Stimulated activated CD4-positive, alpha-beta T cell treated with anti-CD3 and anti-CD28 coated beads, Interleukin-12 subunit alpha, Interleukin-12 subunit beta, amount 100 ng/mL, for 24 hours (primary cell): ENCODE measurements around the gene EPHB2.

Experiments
- DNase-seq, 2 experiments: peaks; one replicate each; pipeline ENCODE4 v3.0.0-alpha.2; 2020; ENCODE audit warnings: low read depth in 2 of 2

EPHB2 gene

DNA sequence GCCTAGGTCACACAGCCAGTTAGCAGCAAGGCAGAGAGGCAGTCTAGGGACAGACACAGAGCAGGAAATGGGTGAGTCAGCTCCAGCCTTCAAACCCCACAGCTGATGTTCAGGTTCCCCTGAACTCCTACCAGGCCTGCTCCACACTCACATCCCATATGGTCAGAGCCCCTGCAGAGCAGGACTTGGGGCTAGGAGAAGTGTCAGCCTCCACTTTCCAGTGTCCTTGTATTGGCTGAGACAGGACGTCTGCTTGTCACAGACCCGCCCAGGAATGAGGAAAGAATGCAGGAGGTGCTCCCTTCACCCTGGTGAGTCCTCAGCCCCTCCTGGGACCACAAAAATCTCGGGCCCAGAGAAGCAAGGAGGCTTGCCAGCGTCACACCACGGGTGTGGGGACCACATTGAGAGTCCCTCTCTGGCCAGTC, 169.5 kb downstream of the EPHB2 start:
- no peak for DNase-seq

DNA sequence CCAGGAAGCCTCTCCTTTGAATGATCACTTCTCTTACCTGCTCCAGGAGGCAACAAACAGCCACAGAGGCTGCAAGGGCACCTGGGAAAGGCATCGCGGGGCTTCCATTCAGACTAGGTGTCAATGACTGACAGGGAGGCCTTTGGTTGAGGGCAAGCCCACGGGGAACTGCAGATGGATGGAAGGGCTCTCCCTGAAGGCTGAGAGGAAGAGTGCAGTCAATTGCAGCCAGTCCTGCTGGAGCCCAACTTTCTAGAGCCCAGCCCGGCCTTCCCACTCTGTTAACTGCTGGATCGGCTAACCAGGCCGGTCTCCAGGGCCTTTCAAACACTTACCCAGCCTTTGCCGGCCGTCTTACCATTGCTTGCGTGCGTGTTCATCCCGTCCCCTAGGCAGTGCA, 172.8 kb downstream of the EPHB2 start:
- no peak for DNase-seq

DNA sequence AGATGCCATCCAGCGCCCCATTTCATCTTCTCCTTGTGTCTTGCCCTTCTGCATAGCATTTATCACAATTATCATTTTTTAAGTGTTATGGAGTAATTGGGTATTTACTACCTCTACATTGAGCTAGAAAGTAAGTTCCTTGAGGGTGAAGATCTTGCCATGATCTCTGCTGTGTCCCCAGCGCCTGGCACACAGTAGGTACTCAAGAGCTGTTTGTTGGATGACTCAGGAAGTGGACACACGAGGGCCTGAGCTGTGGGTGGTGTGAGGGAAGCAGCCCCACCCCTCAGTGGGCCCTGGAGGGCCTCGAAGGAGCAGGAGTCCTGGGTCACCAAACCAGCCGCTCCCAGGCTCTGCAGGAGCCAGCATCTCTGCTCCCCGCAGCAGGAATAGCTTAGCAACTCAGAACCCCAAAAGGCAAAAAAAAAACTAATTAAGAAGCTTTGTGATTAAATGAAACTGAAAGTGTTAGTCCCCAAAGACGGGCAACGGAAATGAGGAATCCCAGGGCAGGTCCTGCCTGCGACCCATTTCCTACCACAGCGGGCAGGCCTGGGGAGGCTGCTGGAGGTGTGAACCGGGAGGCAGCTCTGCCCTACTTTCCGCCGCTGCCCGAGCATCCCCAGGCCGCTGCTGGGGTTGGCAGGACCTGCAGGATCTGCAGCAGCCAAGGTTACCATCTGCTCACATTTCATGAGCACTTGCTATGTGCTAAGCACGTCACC, 174.3 kb downstream of the EPHB2 start:
- no peak for DNase-seq

DNA sequence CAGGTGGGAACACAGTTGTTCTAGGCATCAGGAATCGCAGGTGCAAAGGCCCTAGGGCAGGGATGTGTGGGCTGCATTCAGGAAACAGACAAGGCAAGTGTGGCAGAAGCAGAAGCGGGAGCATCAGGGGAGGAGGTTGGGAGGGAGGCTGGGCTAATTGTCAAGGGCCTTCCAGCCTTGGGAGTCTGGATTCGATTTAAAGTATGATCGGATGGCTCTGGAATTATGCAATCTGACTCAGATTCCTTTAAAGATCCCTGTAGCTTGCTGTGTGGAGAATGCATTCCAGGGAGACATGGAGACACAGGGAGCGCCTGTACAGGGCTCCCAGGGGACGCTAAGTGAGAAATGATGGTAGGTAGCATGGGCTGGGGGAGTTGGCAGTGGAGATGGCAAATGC, 175.6 kb downstream of the EPHB2 start:
- DNase-seq = no peak

DNA sequence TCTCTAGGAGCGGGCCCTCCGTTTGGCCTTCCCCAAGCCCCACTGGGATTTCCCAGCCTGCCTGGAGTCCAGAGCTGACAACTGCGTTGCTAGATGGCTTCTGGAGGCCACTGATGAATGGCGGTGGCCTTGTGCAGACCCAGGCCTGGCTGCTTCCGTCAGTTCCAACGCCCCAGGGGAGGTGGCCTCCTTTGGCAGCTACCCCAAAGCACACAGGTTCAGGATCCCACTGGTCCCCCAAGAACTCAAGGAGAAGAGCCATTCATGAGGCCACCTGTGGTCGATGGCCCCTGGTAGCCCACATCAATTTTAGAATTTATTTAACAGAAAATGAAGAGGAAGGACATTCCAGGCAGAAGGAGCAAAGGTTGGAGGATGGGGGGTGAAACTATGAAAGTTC, 176.9 kb downstream of the EPHB2 start:
- DNase-seq = no peak

DNA sequence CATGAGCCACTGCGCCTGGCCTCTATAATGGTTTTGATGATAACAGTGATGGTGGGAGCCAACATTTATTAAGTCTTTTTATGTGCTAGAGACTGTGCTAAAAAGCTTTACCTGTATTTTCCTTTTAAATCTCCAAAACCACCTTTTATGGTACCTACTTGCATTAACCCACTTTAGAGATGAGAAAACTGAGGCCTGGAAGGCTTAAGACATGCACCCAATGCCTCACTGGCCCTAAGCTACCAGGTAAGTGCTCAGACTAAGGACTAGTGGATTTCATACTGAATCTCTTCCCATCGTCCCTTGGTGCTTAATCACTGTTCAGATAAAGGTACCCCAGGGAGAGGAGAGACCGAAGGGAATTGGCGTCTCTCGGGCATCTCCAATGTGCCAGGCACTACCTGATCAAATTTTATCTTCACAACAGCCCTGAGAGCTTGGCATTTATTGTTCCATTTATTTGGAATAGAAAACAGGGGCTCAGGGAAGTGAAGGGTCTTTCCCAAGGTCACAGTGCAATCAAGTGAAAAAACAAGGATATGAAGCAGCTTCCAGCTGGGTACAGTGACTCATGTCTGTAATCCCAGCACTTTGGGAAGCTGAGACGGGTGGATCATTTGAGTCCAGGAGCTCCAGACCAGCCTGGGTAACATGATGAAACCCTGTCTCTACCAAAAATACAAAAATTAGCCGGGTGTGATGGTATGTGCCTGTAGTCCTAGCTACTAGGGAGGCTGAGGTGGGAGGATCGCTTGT, 177.9 kb downstream of the EPHB2 start:
- DNase-seq = no peak

DNA sequence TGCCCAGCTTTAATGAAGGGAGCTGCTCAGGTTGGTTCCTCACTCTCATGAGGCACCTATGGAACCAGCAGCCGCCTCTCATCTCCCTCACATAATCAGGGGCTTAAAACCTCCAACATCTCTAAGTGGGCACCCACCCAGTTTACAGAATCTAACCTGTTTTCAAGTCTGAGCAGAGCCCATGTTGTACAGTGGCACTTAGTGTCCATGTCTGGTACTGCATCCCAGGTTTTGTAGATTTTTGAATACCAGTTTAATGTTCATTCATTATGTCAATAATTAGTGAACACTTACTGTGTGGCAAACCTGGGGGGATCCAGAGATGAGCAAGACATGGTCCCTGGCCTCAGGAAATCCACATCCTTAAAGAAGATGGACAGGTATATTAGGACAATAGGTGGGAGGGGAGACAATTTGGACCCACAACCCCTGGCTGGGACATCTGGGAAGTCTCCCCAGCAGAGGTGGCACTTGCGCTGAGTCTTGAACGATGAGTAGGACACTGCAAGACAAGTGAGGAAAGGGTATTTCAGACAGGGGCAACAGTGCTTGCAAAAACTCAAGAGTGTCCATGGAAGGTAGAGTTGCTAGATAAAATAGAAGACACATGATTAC, 178.7 kb downstream of the EPHB2 start:
- no peak for DNase-seq

DNA sequence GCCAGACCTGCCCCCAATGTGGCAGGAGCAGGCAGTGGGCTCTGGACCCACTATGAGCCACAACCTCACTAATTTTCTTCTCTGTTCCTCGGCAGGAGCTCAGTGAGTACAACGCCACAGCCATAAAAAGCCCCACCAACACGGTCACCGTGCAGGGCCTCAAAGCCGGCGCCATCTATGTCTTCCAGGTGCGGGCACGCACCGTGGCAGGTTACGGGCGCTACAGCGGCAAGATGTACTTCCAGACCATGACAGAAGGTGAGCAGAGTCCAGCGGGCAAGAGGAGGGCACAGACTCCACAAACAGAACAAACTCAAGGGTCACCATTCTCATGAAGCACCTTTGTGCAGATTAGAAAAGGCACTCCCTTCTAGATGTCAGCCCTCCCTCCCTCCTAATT, 182.2 kb downstream of the EPHB2 start:
- DNase-seq = no peak

DNA sequence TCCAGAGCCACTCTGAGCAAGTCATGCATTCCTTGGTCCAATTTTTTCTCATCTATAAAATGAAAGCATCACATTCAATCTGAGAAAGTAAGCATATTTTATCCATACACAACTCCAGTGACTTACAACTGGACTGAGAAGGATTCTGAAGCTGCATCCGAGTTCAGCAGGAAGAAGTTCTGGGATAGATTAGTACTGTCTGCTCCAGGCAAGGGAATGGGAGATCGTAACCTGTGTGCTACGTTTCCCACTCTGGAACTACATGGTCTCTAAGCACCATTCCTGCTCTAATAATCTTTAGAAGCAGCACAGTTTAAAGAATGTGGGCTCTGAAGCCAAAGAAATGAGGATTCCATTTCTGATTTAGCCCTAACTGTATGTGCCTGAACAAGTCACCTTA, 182.7 kb downstream of the EPHB2 start:
- no peak for DNase-seq

DNA sequence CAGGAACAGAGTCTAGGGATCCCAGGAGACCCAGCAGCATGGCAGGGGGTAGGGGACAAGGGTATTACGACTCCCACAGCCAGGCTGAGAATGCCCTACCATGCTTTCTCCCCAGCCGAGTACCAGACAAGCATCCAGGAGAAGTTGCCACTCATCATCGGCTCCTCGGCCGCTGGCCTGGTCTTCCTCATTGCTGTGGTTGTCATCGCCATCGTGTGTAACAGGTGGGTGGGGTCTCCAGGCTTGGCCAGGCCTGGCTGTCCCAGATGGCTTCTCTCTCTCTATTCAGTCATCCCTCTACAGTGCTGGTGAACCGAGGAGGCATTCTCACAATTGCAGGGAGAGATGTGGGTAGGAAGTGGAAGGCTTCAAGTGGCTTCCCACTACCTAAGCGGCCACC, 184.7 kb downstream of the EPHB2 start:
- DNase-seq = no peak

DNA sequence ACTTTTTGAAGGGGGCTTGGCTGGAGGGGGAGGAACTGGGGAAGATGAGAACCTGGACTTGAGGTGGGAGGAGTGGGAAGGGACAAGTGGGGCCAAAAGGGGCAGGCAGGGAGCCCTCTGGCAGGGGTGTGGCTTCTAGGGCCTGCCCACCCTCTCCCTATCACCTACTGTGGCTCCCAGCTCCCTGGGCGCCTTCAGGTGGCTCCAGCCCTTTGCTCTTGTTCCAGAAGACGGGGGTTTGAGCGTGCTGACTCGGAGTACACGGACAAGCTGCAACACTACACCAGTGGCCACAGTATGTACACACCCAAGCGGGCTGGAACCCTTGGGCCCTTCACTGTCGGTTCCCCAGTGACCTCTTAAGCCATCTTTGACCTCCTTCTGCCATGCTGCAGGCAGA, 185.5 kb downstream of the EPHB2 start:
- no peak for DNase-seq

DNA sequence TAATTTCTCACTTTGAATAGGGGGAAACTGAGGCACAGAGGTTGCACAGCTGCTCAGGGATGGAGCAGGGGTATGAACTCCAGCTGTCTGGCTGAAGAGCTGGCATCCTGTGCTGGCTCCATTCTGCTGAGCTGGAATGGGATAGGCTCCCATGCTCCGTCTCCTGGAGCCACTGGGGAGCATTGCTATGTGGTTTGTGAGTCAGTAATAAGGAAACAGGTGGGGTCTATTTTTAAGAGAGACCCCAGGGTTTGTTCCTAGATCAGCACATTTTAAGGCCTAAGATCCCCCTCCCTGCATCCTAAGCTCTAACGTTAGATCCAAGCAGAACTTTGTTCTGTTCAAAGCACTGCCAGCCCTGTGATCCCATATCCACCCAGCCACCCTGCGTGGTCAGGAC, 189.8 kb downstream of the EPHB2 start:
- DNase-seq = no peak

DNA sequence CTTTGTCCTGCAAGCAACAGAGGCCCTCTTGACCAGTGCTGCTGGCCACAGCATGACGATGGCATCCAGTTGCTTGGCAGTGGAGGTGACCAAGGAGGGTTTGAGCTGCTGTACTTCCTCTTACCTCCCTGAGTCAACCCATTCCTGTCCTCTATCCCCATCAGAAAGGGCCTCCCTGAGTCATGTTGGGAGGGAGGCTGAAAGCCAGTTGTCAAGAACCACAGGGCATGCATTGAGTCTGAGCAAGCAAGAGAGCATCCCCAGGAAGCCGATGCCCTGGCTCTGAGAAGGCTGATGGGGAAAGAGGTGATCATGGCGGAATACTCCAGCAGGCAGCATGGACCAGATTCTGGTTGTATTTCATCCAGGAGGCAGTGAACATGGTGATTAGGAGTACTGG, 192.5 kb downstream of the EPHB2 start:
- no peak for DNase-seq

DNA sequence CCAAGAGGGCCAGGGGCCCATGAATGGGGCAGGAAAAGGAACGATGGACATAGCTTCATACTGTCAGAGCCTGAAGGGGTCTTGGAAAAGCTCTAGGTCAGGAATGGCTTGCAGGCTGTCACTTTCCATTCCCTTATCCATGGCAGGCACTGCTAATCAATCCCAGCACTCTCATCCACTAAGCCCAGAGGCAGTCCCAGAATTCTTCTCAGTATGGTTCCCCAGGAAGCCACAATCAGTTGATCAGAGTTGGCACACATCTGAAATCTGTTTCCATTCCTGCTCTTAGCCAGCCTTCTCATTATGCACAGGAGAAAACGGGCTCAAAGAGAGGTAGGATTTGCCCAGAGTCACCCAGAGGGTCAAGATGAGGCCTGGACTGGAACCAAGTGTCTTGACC, 196.3 kb downstream of the EPHB2 start:
- no peak for DNase-seq

DNA sequence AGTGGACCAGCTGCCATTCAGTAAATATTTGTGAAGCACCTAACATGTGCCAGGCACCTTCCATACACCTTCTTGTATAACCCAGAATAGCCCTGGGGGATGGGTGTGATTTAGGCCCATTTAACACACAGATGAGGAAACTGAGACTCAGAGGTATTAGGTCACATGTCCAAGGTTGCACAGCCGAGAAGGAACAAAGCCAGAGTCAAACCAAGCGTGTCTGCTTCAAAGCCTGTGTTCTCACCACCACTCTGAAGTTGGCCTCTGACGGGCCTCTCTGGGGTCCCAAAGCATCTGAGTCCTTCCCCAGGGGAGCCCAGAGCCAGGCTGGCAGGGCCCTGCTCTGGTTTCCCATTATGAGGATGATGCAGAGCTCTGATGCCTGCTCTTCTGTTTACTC, 196.9 kb downstream of the EPHB2 start:
- no peak for DNase-seq

DNA sequence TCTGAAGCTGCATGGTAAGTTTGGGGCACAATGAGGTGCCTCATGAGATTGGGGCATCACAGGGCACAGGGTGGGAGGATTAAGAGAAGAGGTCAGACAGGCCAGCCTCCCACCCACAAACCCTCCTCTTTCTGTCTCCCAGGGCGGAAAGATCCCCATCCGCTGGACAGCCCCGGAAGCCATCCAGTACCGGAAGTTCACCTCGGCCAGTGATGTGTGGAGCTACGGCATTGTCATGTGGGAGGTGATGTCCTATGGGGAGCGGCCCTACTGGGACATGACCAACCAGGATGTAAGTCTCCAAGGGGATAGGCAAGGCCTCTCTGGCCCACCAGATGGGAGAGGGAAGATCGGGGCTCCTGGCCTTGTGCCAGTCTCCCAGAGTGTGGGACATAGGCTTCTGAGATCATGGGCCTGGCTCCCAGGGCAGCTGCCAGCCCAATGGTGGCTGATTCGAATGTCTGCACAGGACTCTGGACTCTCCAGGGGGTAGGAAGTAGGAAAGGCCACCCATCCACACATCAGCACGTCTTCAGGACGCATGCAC, 198.3 kb downstream of the EPHB2 start:
- no peak for DNase-seq

DNA sequence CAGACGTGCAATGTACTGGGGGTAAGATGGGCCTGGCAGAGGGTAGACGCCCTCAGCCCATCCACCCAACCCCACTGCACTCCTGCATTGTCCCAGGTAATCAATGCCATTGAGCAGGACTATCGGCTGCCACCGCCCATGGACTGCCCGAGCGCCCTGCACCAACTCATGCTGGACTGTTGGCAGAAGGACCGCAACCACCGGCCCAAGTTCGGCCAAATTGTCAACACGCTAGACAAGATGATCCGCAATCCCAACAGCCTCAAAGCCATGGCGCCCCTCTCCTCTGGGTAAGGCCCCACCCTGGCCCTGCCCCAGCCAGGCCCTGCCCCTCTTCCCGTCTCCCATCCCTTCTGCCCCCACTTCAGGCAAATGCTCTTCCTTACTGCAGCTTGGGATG, 199.6 kb downstream of the EPHB2 start:
- DNase-seq = no peak

DNA sequence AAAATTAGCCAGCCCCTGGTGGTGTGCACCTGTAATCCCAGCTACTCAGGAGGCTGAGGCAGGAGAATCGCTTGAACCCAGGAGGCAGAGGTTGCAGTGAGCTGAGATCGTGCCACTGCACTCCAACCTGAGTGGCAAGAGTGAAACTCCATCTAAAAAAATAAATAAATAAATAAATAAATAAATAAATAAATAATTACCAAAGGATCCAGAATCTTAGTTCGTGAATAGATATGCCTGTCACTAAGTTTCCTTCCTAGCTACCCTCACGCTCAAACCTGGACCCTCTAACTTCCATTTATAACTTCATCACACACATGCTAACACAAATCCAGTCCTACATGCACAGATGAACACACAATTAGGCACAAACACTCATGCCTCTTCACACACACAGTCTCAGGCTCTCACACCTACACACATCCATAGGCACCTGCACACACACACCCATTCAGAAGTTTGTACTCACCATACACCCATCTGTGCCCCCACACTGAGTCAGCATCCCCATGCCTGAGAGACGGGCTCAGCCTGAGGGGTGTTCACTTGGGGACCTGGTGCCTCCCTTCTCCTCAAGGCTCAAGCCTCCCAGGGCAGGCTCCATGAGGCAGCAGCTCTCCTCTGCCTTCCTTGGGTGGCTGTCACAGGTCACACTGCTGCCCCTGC, 200.5 kb downstream of the EPHB2 start:
- no peak for DNase-seq

DNA sequence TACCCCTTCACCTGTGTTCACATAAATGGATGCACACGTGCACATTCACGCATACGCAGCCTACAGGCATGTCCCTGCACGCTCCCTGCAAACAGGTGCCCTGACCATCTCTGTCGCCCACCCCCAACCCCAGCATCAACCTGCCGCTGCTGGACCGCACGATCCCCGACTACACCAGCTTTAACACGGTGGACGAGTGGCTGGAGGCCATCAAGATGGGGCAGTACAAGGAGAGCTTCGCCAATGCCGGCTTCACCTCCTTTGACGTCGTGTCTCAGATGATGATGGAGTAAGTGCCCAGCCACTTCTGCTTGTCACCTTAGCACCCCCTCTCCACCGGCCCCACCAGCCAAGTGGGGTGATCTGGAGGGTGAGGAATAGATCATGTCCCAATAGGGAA, 201.7 kb downstream of the EPHB2 start:
- no peak for DNase-seq

DNA sequence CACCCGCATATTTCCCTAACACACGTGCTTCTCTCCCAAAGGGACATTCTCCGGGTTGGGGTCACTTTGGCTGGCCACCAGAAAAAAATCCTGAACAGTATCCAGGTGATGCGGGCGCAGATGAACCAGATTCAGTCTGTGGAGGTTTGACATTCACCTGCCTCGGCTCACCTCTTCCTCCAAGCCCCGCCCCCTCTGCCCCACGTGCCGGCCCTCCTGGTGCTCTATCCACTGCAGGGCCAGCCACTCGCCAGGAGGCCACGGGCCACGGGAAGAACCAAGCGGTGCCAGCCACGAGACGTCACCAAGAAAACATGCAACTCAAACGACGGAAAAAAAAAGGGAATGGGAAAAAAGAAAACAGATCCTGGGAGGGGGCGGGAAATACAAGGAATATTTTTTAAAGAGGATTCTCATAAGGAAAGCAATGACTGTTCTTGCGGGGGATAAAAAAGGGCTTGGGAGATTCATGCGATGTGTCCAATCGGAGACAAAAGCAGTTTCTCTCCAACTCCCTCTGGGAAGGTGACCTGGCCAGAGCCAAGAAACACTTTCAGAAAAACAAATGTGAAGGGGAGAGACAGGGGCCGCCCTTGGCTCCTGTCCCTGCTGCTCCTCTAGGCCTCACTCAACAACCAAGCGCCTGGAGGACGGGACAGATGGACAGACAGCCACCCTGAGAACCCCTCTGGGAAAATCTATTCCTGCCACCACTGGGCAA, 202.9 kb downstream of the EPHB2 start:
- DNase-seq = no peak

DNA sequence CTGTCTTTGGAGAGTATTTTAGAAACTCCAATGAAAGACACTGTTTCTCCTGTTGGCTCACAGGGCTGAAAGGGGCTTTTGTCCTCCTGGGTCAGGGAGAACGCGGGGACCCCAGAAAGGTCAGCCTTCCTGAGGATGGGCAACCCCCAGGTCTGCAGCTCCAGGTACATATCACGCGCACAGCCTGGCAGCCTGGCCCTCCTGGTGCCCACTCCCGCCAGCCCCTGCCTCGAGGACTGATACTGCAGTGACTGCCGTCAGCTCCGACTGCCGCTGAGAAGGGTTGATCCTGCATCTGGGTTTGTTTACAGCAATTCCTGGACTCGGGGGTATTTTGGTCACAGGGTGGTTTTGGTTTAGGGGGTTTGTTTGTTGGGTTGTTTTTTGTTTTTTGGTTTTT, 203.5 kb downstream of the EPHB2 start:
- no peak for DNase-seq
